ENCODE measurements around the gene EXOC4. TPM values are rescaled to one million over a fixed set of nuclear protein-coding genes. Genes with fewer than 3 reads are reported as not detected.

EXOC4 gene
- total and polyA plus RNA-seq, 2 of the 13 experiments (the other 11 are each of a cell fraction or from before 2014, with no cell fraction given), result 22.5 to 39.0 TPM

DNA sequence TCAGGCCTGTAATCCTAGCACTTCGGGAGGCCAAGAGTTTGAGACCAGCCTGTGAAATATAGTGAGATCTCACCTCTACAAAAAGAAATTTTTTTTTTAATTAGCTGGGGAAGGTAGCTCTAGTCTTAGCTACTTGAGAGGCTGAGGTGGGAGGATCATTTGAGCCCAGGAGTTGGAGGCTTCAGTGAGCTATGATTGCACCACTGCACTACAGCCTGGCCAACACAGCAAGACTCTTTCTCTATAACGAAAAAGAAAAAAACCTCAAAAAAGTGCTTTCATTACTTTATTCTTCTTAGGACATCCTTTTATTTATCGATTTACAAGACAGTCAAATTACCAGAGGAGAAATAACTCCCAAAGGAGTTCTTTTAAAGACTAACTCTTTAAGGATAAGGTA, 49.4 kb upstream of the EXOC4 start:
- H3K4me1 ChIP-seq (ENCODE audit: insufficient read depth, low read length), result no peaks in the 10 kb centered on the region
- H4K20me1 ChIP-seq (ENCODE audit: insufficient read depth, low read length), result no peaks in the 10 kb centered on the region
- in situ Hi-C loops (cut with HindIII; ENCODE audit: extremely low pct_ligation_motif_present, low pct_unique_long_range_greater_than_20kb) (loop anchor here (25.0 kb wide), 1 partner anchor 491 kb away; no protein-coding TSS in a partner anchor), intact Hi-C loops (cut with micrococcal nuclease; ENCODE audit: unreplicated experiment) (no loop called here)
- no peak overlapping the region for H3K4me2 ChIP-seq (ENCODE audit: low read depth, low read length)
- no peaks in the 10 kb centered on the region for H3K36me3 ChIP-seq (replicated peaks in 1 of 2; ENCODE audit: control insufficient read depth in 1 of 2, insufficient read depth in 2 of 2, low read length in 2 of 2)
- H3K4me3 ChIP-seq (replicated peaks in 1 of 3; ENCODE audit: insufficient read depth in 1 of 3, low read depth in 2 of 3, low read length in 3 of 3), result no peak overlapping the region
- ChIA-PET POLR2A (no interaction called here), CTCF (ENCODE audit: low intra/inter-chr PET ratio, low total read pairs) (no interaction called here)
- ATAC-seq (no peak), DNase-seq (ENCODE audit: low spot score) (no peak), FAIRE-seq (no peak)
- H3K9me3 ChIP-seq (ENCODE audit: low read length), result no peaks in the 10 kb centered on the region
- no peak overlapping the region for H3K27ac ChIP-seq (ENCODE audit: extremely low read length, insufficient read depth, low read length)
- H3K27me3 ChIP-seq (ENCODE audit: control insufficient read depth in 1 of 2, insufficient read depth in 2 of 2, low read length in 2 of 2), result 0 out of 5 replicates have a peak, but pooled peaks cover 0 to 3% of the 10 kb centered on the region in 2 experiments
- BruUV-seq (replicated peaks), result no TSS peak
- H2AFZ ChIP-seq (ENCODE audit: low read length), result no peak overlapping the region
- WGBS (ENCODE audit: low lambda C conversion rate), result 14% methylated on average over 3 of the region's 3 CpGs
- no peaks in the 10 kb centered on the region for H3K79me2 ChIP-seq (ENCODE audit: insufficient read depth, low read length)
- H3K9ac ChIP-seq (ENCODE audit: insufficient read depth, low read depth, low read length), result no peak overlapping the region
- TF ChIP-seq, protein P1, sequence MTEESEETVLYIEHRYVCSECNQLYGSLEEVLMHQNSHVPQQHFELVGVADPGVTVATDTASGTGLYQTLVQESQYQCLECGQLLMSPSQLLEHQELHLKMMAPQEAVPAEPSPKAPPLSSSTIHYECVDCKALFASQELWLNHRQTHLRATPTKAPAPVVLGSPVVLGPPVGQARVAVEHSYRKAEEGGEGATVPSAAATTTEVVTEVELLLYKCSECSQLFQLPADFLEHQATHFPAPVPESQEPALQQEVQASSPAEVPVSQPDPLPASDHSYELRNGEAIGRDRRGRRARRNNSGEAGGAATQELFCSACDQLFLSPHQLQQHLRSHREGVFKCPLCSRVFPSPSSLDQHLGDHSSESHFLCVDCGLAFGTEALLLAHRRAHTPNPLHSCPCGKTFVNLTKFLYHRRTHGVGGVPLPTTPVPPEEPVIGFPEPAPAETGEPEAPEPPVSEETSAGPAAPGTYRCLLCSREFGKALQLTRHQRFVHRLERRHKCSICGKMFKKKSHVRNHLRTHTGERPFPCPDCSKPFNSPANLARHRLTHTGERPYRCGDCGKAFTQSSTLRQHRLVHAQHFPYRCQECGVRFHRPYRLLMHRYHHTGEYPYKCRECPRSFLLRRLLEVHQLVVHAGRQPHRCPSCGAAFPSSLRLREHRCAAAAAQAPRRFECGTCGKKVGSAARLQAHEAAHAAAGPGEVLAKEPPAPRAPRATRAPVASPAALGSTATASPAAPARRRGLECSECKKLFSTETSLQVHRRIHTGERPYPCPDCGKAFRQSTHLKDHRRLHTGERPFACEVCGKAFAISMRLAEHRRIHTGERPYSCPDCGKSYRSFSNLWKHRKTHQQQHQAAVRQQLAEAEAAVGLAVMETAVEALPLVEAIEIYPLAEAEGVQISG (CRISPR knock-in tag; IDR thresholded peaks at IDR 0.05), result no peak
- TF ChIP-seq JUN (CRISPR knock-in tag; IDR thresholded peaks at IDR 0.05) (no peak), ATM (IDR thresholded peaks at IDR 0.05; ENCODE audit: borderline replicate concordance) (no peak), MLLT10 (CRISPR knock-in tag; IDR thresholded peaks at IDR 0.05) (no peak), MAFG (CRISPR knock-in tag; IDR thresholded peaks at IDR 0.05) (no peak), ZNF850 (CRISPR knock-in tag; conservative IDR thresholded peaks at IDR 0.05) (no peak), SIN3A (IDR thresholded peaks at IDR 0.05; ENCODE audit: borderline replicate concordance, low read depth, low read length) (no peak), JUND (CRISPR knock-in tag; IDR thresholded peaks at IDR 0.05) (no peak), TCF7 (IDR thresholded peaks at IDR 0.05; ENCODE audit: low read depth) (no peak), IRX3 (CRISPR knock-in tag; IDR thresholded peaks at IDR 0.05; ENCODE audit: borderline replicate concordance, low read depth) (no peak)
- TF ChIP-seq, protein P2, sequence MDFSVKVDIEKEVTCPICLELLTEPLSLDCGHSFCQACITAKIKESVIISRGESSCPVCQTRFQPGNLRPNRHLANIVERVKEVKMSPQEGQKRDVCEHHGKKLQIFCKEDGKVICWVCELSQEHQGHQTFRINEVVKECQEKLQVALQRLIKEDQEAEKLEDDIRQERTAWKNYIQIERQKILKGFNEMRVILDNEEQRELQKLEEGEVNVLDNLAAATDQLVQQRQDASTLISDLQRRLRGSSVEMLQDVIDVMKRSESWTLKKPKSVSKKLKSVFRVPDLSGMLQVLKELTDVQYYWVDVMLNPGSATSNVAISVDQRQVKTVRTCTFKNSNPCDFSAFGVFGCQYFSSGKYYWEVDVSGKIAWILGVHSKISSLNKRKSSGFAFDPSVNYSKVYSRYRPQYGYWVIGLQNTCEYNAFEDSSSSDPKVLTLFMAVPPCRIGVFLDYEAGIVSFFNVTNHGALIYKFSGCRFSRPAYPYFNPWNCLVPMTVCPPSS (IDR thresholded peaks at IDR 0.05), result no peak
- TF ChIP-seq, protein P3, sequence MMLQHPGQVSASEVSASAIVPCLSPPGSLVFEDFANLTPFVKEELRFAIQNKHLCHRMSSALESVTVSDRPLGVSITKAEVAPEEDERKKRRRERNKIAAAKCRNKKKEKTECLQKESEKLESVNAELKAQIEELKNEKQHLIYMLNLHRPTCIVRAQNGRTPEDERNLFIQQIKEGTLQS (CRISPR knock-in tag; IDR thresholded peaks at IDR 0.05), result no peak
- TF ChIP-seq, protein P4, sequence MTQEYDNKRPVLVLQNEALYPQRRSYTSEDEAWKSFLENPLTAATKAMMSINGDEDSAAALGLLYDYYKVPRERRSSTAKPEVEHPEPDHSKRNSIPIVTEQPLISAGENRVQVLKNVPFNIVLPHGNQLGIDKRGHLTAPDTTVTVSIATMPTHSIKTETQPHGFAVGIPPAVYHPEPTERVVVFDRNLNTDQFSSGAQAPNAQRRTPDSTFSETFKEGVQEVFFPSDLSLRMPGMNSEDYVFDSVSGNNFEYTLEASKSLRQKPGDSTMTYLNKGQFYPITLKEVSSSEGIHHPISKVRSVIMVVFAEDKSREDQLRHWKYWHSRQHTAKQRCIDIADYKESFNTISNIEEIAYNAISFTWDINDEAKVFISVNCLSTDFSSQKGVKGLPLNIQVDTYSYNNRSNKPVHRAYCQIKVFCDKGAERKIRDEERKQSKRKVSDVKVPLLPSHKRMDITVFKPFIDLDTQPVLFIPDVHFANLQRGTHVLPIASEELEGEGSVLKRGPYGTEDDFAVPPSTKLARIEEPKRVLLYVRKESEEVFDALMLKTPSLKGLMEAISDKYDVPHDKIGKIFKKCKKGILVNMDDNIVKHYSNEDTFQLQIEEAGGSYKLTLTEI (CRISPR knock-in tag; conservative IDR thresholded peaks at IDR 0.05), result no peak
- TF ChIP-seq, protein P5, sequence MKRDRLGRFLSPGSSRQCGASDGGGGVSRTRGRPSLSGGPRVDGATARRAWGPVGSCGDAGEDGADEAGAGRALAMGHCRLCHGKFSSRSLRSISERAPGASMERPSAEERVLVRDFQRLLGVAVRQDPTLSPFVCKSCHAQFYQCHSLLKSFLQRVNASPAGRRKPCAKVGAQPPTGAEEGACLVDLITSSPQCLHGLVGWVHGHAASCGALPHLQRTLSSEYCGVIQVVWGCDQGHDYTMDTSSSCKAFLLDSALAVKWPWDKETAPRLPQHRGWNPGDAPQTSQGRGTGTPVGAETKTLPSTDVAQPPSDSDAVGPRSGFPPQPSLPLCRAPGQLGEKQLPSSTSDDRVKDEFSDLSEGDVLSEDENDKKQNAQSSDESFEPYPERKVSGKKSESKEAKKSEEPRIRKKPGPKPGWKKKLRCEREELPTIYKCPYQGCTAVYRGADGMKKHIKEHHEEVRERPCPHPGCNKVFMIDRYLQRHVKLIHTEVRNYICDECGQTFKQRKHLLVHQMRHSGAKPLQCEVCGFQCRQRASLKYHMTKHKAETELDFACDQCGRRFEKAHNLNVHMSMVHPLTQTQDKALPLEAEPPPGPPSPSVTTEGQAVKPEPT (CRISPR knock-in tag; IDR thresholded peaks at IDR 0.05; ENCODE audit: low read depth), result no peak
- TF ChIP-seq, protein P6, sequence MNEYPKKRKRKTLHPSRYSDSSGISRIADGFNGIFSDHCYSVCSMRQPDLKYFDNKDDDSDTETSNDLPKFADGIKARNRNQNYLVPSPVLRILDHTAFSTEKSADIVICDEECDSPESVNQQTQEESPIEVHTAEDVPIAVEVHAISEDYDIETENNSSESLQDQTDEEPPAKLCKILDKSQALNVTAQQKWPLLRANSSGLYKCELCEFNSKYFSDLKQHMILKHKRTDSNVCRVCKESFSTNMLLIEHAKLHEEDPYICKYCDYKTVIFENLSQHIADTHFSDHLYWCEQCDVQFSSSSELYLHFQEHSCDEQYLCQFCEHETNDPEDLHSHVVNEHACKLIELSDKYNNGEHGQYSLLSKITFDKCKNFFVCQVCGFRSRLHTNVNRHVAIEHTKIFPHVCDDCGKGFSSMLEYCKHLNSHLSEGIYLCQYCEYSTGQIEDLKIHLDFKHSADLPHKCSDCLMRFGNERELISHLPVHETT (CRISPR knock-in tag; conservative IDR thresholded peaks at IDR 0.05), result no peak

Data from HepG2 (cell line).